ENCODE measurements around the gene USP10.
"Not testable (repeated sequence)": the region's sequence is repeated elsewhere in the genome, so short reads cannot be mapped to it uniquely, and the experiment has no call there.

Gene USP10

DNA sequence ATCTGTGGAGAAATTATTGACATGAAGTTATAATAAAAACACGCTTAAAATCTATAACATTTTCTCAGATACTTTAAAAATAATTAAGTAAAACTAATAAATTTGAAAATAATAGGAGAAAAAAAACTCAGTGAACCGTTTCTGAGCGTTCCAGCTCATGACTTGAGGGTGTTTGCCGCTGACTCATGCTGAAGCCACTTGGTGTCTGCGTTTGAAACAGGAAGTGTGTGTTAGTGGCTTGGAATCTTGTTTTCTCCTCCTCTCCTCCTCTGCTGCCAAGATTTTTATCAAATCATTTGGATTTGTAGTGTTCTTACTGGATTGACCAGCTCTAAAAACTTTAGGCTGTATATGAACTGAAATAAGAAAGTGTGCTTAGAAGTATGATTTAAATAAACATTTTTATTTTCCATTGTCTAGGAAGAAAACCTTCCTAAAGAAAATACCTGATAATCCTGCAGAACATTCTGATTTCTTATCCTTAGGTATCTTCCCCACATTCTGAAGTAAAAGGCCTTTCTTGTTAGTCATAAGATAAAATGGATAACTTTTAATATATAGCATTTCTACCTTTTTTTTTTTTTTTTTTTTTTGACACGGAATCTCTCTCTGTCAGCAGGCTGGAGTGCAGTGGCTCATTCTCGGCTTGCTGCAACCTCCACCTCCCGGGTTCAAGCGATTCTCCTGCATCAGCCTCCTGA, 30.8 kb downstream of the USP10 start:
- Histone ChIP-seq H3K36me3 (ENCODE audit: control insufficient read depth, insufficient read depth, low read length) (peaks cover 25% of the 10 kb centered on the region), H3K27ac (ENCODE audit: low read depth, low read length, severe bottlenecking) (peak overlapping the region; percentile 94), H3K4me1 (ENCODE audit: control insufficient read depth, insufficient read depth, low read length, poor library complexity, severe bottlenecking) (peaks cover 45% of the 10 kb centered on the region), H3K4me3 (ENCODE audit: extremely low read depth, insufficient read depth, low read length, poor library complexity, severe bottlenecking) (peak overlapping the region; percentile 12), H3K9me3 (ENCODE audit: control insufficient read depth, low read length) (no peaks in the 10 kb centered on the region)
- 44 to 71% methylated on average over 3 to 6 of the region's 9 CpGs for WGBS, 2 experiments (ENCODE audit: insufficient coverage in 2 of 2)

DNA sequence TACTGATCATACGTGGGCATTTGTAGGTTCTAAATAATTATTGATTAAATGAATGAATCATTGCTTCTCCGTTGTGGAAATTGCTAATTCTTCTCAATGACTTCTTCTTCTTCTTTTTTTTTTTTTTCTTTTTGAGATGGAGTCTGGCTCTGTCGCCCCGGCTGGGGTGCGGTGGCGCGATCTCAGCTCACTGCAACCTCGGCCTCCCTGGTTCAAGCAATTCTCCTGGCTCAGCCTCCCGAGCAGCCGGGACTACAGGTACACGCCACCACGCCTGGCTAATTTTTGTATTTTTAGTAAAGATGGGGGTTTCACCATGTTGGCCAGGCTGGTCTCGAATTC, 32.5 kb downstream of the USP10 start:
- H3K4me3 ChIP-seq (ENCODE audit: extremely low read depth, insufficient read depth, low read length, poor library complexity, severe bottlenecking); H3K9me3 ChIP-seq (ENCODE audit: control insufficient read depth, low read length); H3K27ac ChIP-seq (ENCODE audit: low read depth, low read length, severe bottlenecking): not testable (repeated sequence)
- Histone ChIP-seq H3K36me3 (ENCODE audit: control insufficient read depth, insufficient read depth, low read length) (peaks cover 41% of the 10 kb centered on the region), H3K4me1 (ENCODE audit: control insufficient read depth, insufficient read depth, low read length, poor library complexity, severe bottlenecking) (peaks cover 32% of the 10 kb centered on the region)
- WGBS, 2 experiments (ENCODE audit: insufficient coverage in 2 of 2) = 88 to 95% methylated on average over 8 to 12 of the region's 13 CpGs

DNA sequence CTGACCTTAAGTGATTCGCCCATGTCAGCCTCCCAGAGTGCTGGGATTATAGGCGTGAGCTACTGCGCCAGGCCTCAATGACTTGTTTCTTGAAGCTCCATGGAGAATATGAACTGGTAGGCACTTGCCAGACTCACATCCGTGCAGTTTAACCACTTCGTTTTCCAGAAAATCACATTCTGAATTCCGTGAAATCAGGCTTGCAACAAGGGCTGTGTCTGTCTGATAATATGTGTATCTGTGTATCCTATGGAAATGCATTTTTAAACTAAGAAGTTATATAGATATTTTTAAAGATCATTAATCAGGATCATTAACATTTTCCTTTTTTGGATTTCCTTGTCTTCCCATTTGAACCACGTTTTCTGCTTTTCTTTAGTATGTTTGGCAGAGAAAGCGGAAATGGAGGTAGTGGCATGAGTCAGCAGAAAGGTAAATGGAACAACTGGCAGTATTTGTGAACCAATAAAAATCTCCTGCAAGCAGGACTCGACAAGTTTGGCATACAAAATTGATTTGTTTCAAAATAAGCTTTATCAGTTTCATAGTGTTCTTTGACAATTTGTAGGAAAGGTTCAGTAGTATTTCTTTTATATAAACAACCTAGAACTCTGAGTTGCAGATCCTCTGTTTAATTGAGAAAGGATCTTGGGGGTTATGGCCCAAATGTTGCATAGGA, 33.0 kb downstream of the USP10 start:
- Histone ChIP-seq H3K9me3 (ENCODE audit: control insufficient read depth, low read length) (no peaks in the 10 kb centered on the region), H3K4me1 (ENCODE audit: control insufficient read depth, insufficient read depth, low read length, poor library complexity, severe bottlenecking) (peaks cover 28% of the 10 kb centered on the region), H3K36me3 (ENCODE audit: control insufficient read depth, insufficient read depth, low read length) (peaks cover 46% of the 10 kb centered on the region), H3K27ac (ENCODE audit: low read depth, low read length, severe bottlenecking) (no peak overlapping the region), H3K4me3 (ENCODE audit: extremely low read depth, insufficient read depth, low read length, poor library complexity, severe bottlenecking) (no peak overlapping the region)
- 94 to 95% methylated on average over 6 of the region's 9 CpGs for WGBS, 2 experiments (ENCODE audit: insufficient coverage in 2 of 2)

DNA sequence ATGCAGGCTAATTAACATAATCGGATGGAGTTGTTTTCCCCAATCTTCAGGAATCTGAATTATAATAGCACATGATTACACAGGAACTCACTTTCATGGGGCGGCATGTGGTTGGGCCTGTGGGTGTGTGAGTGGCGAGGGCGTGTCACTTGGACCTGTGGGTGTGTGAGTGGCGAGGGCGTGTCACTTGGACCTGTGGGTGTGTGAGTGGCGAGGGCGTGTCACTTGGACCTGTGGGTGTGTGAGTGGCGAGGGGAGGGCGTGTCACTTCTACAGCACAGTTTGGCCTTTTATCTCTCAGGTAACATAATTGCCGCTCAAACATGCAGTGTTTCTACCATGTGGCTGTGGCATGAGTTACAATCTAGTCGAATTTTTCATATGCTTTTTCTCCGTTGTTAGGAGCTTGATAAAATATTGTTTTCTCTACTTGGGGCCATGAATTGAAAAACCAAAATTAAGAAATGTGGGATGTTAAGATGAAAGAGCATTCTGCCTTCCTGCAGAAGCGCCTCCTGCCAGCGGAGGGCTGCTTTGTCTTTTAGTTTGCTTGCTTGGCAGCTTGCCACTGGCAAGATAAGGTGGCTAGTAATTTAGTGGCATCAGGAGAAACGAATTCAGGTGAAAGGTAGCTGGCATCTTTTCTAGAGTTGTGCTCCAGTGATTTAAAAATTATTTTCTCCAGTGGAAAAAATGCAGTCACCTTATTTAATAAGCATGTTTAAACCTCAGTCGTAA, 36.2 kb downstream of the USP10 start:
- 94 to 97% methylated on average over 9 to 14 of the region's 17 CpGs for WGBS, 2 experiments (ENCODE audit: insufficient coverage in 2 of 2)
- no peaks in the 10 kb centered on the region for H3K9me3 ChIP-seq (ENCODE audit: control insufficient read depth, low read length)
- H3K27ac ChIP-seq (ENCODE audit: low read depth, low read length, severe bottlenecking) = no peak overlapping the region
- H3K4me3 ChIP-seq (ENCODE audit: extremely low read depth, insufficient read depth, low read length, poor library complexity, severe bottlenecking) = no peak overlapping the region
- peaks cover 63% of the 10 kb centered on the region for H3K36me3 ChIP-seq (ENCODE audit: control insufficient read depth, insufficient read depth, low read length)
- H3K4me1 ChIP-seq (ENCODE audit: control insufficient read depth, insufficient read depth, low read length, poor library complexity, severe bottlenecking) = peaks cover 30% of the 10 kb centered on the region

DNA sequence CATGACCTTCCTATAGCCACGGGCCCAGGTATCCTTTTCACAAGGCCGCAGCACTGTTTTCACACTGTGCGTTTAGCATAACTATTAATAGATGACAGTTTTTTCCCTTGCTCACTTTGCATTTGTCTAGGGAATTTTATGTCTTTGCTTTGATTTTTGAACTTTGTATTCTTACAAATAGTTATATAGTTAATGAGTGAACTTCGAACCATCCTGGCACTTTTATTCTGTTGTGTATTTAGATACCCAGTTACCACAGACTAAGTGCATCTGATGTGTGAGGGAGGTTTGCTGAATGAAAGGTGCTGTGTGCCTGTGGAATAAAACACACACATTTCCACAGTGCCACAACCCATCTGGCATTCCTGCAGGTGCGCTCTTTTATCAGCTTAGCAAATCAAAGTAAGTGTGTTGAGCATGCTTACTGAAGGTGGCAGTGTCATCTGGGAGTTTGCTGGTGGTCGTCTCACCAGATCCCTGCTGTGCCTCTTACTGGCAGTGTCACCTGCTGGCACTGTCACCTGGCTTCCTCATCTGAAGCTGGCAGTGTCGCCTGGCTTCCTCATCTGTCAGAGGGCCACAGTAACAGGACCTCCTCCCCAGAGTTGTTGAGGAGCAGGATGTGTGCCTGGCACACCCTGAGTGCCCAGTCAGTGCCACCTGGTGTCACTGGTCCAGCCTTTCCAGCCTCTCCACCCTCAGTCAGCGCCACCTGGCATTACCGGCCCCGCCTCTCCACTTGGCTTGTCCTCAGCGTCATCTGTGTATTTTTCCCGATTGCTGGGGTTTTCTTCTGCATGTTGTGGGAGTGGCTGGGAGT, 37.6 kb downstream of the USP10 start:
- 93 to 96% methylated on average over 4 to 5 of the region's 12 CpGs for WGBS, 2 experiments (ENCODE audit: insufficient coverage in 2 of 2)
- peaks cover 76% of the 10 kb centered on the region for H3K36me3 ChIP-seq (ENCODE audit: control insufficient read depth, insufficient read depth, low read length)
- H3K4me3 ChIP-seq (ENCODE audit: extremely low read depth, insufficient read depth, low read length, poor library complexity, severe bottlenecking) = no peak overlapping the region
- H3K4me1 ChIP-seq (ENCODE audit: control insufficient read depth, insufficient read depth, low read length, poor library complexity, severe bottlenecking) = peaks cover 29% of the 10 kb centered on the region
- H3K9me3 ChIP-seq (ENCODE audit: control insufficient read depth, low read length) = no peaks in the 10 kb centered on the region
- H3K27ac ChIP-seq (ENCODE audit: low read depth, low read length, severe bottlenecking) = peak overlapping the region; percentile 37

DNA sequence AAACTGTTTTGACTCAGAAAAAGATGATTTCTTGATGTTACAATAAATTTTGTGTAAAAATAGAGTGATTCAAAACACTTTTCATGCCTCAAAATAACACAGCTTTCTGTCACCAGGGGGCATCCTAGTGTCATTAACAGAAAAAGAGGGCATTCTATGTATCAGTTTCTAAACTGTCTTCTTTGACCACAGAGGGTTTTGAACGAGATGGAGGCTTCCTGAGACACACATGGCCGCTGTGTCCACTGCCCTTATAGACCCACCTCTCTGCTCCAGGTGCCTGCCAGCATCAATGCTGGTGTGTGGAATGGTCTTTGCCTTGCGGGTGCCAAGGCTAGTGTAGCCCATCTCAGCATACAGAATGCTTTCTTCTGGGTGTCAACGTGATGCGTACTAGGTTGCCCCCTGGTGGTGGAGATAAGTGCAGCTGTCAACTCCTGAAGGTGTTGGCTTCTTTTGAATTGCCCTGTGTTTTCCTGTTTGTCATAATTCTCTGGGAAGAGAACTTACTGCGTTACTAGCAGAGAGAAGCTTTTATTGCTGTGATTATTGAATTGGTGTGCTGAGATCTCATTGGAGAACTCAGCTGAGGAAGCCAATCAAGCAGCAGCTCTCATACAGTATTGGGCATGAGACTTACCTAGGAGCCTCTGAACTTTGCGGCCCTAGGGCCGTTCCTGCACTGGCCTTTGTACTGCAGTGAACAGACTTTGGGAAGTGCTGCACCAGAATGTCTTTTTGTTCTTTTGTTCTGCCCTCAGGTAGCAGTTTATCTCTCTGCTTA, 38.6 kb downstream of the USP10 start:
- H3K4me3 ChIP-seq (ENCODE audit: extremely low read depth, insufficient read depth, low read length, poor library complexity, severe bottlenecking) = no peak overlapping the region
- H3K9me3 ChIP-seq (ENCODE audit: control insufficient read depth, low read length) = no peaks in the 10 kb centered on the region
- no peak overlapping the region for H3K27ac ChIP-seq (ENCODE audit: low read depth, low read length, severe bottlenecking)
- H3K4me1 ChIP-seq (ENCODE audit: control insufficient read depth, insufficient read depth, low read length, poor library complexity, severe bottlenecking) = peaks cover 23% of the 10 kb centered on the region
- peaks cover 82% of the 10 kb centered on the region for H3K36me3 ChIP-seq (ENCODE audit: control insufficient read depth, insufficient read depth, low read length)
- 42 to 63% methylated on average over 3 to 8 of the region's 8 CpGs for WGBS, 2 experiments (ENCODE audit: insufficient coverage in 2 of 2)

DNA sequence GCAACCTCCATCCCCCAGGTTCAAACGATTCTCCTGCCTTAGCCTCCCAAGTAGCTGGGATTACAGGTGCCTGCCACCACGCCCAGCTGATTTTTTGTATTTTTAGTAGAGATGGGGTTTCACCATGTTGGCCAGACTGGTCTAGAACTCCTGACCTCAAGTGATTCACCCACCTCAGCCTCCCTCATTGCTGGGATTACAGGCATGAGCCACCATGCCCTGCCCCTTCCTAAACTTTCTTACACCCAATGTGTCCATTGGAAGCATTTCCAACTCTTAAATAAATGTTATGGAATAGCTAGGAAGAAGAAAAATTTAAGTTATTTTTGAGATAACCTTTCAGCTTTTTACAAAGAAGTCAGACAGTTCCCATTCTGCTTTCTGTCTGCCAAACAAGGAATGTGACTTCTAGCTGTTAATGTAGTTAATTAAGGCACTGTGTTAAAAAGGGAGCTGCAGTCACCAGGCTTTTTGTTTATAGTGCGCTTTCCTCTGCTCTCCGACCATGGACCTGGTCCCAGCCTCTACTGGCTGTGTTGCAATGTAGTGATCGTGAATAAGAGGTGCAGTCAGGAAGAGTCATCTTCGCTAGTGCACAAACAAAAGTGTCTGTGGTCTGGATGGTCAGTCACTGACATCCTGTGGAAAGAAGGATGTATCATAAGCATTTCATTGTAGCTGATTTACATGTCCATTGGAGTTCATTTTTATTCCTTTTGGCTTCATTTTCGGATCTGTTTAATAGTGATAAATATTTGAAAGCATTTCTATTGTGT, 39.7 kb downstream of the USP10 start:
- peaks cover 79% of the 10 kb centered on the region for H3K36me3 ChIP-seq (ENCODE audit: control insufficient read depth, insufficient read depth, low read length)
- peaks cover 23% of the 10 kb centered on the region for H3K4me1 ChIP-seq (ENCODE audit: control insufficient read depth, insufficient read depth, low read length, poor library complexity, severe bottlenecking)
- H3K4me3 ChIP-seq (ENCODE audit: extremely low read depth, insufficient read depth, low read length, poor library complexity, severe bottlenecking) = no peak overlapping the region
- H3K27ac ChIP-seq (ENCODE audit: low read depth, low read length, severe bottlenecking) = no peak overlapping the region
- 97 to 100% methylated on average over 5 of the region's 7 CpGs for WGBS, 2 experiments (ENCODE audit: insufficient coverage in 2 of 2)
- H3K9me3 ChIP-seq (ENCODE audit: control insufficient read depth, low read length) = no peaks in the 10 kb centered on the region

DNA sequence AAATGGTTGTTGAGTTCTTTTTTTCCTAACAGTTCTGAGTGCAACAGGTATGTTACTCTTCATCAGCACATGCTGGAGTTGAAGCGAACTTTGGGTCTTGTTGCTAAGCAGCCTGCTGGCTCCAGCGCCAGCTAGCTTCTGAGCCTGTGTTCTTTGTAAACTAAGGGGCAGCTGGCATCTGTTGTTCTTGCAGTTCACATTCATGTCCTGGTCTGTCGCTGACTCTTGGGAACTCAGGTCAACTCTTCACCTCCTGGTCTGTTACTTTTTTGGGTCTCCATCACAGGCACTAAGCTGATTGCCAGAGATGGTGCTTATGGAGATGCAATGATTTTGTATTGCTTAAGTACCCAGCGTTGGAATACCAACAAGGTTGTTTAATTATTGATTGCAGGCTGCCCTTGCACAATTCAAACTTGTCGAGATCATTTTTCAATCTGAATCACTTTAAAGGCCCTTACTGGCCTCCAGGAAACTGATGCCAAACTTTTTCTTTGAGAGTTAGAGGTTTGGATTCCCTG, 40.9 kb downstream of the USP10 start:
- Histone ChIP-seq H3K36me3 (ENCODE audit: control insufficient read depth, insufficient read depth, low read length) (peaks cover 79% of the 10 kb centered on the region), H3K27ac (ENCODE audit: low read depth, low read length, severe bottlenecking) (no peak overlapping the region), H3K4me1 (ENCODE audit: control insufficient read depth, insufficient read depth, low read length, poor library complexity, severe bottlenecking) (peaks cover 23% of the 10 kb centered on the region), H3K4me3 (ENCODE audit: extremely low read depth, insufficient read depth, low read length, poor library complexity, severe bottlenecking) (no peak overlapping the region), H3K9me3 (ENCODE audit: control insufficient read depth, low read length) (no peaks in the 10 kb centered on the region)
- WGBS, 2 experiments (ENCODE audit: insufficient coverage in 2 of 2) = 96 to 97% methylated on average over 3 to 4 of the region's 5 CpGs

DNA sequence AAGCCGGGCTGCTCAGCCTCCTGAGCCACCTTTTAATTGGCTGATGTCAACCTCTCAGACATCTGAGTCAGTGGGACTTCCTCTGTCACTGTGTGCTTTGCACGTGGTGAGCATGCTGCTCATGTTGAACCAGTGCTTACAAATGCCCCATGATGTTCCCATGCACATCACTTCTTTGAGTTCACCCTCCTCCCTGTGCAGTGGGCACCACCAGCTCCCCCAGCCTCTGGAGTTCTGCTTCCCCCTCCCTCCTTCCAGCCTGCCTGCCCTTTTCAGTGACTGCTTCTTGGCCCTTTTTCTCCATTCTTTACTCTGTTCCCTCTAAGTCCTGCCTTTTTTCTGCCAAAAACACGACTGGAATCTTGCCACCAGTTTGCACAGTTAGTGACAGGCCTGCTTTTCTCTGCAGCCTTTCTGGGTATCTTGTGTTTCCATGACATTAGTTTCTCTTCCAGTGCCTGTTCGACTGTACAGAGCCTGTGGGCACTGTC, 41.6 kb downstream of the USP10 start:
- Histone ChIP-seq H3K9me3 (ENCODE audit: control insufficient read depth, low read length) (no peaks in the 10 kb centered on the region), H3K36me3 (ENCODE audit: control insufficient read depth, insufficient read depth, low read length) (peaks cover 79% of the 10 kb centered on the region), H3K27ac (ENCODE audit: low read depth, low read length, severe bottlenecking) (no peak overlapping the region), H3K4me1 (ENCODE audit: control insufficient read depth, insufficient read depth, low read length, poor library complexity, severe bottlenecking) (peaks cover 23% of the 10 kb centered on the region), H3K4me3 (ENCODE audit: extremely low read depth, insufficient read depth, low read length, poor library complexity, severe bottlenecking) (no peak overlapping the region)
- 70 to 84% methylated on average over 4 of the region's 4 CpGs for WGBS, 2 experiments (ENCODE audit: insufficient coverage in 2 of 2)
